Thyroid gland (tissue), 4 donors: ENCODE measurements around the gene KASH5.

ENCODE experiments used
- POLR2A ChIP-seq, 2 donors: fragments of 450-650 bp; IDR thresholded peaks; one replicate each; pipeline ENCODE4 v1.6.1; 2017; ENCODE audit warnings: antibody characterized with exemption in 2 of 2, mild to moderate bottlenecking in 2 of 2, moderate library complexity in 1 of 2
- TF ChIP-seq, protein P1 (sequence below), 6 experiments: fragments of 200-600 bp in 3 of 6; fragments of 450-650 bp in 3 of 6; sonication (generic) in 3 of 6; IDR thresholded peaks; one replicate each; pipeline ENCODE4 v1.5.1; 2016 to 2019; ENCODE audit warnings: antibody characterized with exemption in 6 of 6, mild to moderate bottlenecking in 2 of 6, inconsistent platforms in 1 of 6, moderate library complexity in 1 of 6

DNA sequence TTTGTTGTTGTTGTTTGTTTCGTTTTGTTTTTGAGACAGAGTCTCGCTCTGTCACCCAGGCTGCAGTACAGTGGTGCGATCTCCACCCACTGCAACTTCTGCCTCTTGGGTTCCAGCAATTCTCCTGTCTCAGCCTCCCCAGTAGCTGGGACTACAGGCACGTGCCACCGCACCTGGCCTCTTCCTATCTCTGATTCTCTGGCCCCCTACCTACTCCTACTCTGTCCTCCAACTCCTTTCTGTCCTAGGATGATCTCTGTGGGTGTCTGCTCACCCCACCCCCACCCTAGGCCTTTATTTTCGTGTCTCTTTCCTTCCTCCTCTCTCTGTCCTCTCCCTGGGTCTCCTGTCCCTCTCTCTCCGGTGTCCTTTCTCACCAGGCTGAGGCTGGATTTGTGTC, 62.4 kb downstream of the KASH5 start:
- TF ChIP-seq, protein P1, sequence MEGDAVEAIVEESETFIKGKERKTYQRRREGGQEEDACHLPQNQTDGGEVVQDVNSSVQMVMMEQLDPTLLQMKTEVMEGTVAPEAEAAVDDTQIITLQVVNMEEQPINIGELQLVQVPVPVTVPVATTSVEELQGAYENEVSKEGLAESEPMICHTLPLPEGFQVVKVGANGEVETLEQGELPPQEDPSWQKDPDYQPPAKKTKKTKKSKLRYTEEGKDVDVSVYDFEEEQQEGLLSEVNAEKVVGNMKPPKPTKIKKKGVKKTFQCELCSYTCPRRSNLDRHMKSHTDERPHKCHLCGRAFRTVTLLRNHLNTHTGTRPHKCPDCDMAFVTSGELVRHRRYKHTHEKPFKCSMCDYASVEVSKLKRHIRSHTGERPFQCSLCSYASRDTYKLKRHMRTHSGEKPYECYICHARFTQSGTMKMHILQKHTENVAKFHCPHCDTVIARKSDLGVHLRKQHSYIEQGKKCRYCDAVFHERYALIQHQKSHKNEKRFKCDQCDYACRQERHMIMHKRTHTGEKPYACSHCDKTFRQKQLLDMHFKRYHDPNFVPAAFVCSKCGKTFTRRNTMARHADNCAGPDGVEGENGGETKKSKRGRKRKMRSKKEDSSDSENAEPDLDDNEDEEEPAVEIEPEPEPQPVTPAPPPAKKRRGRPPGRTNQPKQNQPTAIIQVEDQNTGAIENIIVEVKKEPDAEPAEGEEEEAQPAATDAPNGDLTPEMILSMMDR (IDR thresholded peaks at IDR 0.05) = no peak
- TF ChIP-seq POLR2A (IDR thresholded peaks at IDR 0.05) = no peak
